ENCODE results near the gene CEP72.

Gene CEP72

DNA sequence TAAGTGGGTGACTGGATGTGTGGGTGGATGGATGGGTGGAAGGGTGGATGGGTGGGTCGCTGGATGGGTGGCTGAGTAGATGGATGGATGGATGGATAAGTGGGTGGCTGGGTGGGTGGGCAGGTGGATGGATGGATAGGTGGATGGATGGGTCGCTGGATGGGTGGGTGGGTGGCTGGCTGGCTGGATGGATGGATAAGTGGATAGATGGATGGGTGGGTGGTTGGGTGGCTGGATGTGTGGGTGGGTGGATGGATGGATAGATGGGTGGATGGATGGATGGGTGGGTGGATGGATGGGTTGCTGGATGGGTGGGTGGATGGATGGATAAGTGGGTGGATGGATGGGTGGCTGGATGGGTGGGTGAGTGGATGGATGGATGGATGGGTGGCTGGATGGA lies 27.3 kb upstream of the CEP72 start:
- no peak for FAIRE-seq
- TF ChIP-seq POLR2A (IDR thresholded peaks at IDR 0.05; ENCODE audit: low read depth, low read length) = no peak
- DNase-seq (ENCODE audit: insufficient read length, low spot score) = no peak

DNA sequence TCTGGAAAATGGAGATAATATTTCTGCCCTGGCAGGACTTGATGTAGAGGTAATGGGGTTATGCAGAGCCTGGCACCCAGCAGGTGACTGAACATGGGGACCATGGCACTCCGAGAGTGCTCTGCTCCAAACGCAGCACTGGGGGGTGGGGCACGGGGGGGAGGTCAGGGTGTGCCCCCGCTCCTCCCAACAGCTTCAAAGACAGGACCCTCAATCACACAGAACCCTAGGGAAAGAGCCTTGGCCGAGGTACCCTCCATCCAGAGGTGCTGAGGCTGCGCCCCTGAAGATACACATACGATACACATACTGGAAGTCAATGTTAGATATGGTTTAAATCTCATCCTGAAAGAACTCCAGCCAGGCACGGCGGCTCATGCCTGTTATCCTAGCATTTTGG lies 26.6 kb upstream of the CEP72 start:
- no peak for DNase-seq (ENCODE audit: insufficient read length, low spot score)
- no peak for TF ChIP-seq POLR2A (IDR thresholded peaks at IDR 0.05; ENCODE audit: low read depth, low read length)
- FAIRE-seq = no peak

DNA sequence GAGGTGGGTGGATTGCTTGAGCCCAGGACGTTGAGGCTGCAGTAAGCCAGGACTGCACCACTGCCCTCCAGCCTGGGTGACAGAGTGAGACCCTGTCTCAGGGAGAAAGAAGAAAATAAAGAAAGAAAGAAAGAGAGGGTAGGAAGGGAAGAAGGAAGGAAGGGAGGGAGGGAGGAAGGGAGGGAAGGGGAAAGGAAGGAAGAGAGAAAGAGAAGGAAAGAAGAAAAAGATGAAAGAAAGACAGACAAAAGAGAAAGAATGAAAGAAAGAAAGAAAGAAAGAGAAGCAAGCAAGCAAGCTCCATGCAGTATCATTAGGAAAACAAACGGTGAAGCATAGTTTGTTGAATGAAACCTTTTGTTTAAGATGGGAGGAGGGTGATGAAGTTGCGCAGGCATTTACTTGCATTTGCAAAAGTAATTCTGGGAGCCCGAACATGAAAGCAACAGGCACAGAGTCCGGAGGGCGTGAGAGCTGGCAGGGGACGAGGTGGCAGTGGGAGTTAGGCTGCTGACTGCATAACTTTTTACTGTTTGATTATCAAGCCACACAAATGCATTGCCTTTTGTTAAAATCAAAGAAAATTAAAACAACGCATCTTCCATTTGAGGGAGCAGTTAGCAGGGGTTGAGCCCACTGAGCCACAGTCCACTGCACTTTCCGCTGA lies 26.0 kb upstream of the CEP72 start:
- DNase-seq (ENCODE audit: insufficient read length, low spot score) (no peak), FAIRE-seq (no peak)
- TF ChIP-seq POLR2A (IDR thresholded peaks at IDR 0.05; ENCODE audit: low read depth, low read length) = no peak

DNA sequence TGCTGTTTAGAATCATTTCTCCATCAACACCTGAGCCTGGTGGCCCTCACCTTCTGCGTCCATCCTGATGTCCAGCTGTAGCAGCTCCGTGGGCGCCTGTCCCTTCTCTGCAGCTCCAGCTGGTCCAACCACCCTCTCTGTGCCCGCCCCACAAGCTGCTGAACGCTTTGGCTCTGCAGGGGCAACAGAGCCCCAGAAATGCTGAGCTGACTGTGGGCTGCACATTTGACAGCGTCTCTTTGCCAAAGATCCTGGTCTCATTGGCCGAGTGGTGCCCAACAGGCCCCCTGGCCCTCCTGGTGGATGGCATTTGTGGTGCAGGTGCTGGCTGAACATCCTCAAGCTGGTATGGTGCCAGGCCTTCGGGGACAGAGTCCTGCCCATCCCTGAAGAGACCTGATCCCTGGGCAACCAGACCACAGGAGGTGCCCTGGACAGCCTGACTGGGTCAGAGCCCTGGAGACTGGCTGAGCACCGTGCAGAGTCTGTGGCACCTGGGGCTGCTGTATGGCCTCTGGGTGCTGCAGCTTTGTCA lies 25.3 kb upstream of the CEP72 start:
- FAIRE-seq (no peak), DNase-seq (ENCODE audit: insufficient read length, low spot score) (no peak)
- no peak for TF ChIP-seq POLR2A (IDR thresholded peaks at IDR 0.05; ENCODE audit: low read depth, low read length)

DNA sequence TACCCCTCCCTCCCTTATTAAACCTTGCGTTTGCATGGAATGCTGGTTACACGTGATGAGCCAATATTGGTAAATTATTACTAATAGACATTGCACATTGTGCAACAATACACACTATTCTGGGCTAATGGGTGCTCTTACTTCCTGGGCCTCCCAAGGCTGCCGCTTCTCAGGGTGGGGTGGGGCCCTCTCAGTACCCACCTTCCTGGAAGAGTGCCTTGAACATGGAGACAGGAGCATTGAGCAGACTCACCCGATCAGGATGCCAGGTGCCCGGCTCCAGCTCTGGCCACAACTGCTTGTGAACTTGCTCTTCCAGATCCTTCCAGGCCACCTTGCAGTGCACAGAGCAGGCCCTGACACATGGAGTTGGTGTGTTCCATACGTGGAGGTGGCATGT lies 24.7 kb upstream of the CEP72 start:
- FAIRE-seq (no peak), DNase-seq (ENCODE audit: insufficient read length, low spot score) (no peak)
- TF ChIP-seq POLR2A (IDR thresholded peaks at IDR 0.05; ENCODE audit: low read depth, low read length) = no peak

DNA sequence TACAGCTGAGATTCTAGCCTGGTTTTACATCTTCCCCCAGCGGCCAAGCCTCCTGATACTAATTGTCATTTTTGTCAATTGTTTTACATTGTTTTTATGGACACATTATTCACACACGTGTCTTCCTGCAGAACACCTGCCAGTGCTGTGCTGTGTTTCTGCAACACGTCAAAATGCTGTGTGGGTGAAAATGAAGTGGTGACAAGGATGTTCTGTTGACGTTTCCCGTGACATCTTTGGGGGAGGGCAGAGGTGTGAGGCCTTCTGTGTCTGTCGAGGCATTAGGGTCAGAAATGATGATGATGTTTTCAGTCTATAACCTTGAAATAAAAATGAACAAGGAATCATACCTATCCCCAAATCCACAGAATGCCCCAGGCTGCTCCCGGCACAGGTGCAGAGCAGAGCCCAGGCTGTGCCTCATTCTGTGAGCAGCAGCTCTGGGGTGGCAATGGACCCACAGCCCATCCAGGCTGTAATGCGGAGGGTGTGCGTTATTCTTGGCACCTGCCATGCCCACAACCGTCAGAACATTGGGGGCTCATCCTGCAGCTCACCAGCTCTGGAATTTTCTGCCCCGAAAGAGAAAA lies 23.6 kb upstream of the CEP72 start:
- FAIRE-seq = no peak
- no peak for TF ChIP-seq POLR2A (IDR thresholded peaks at IDR 0.05; ENCODE audit: low read depth, low read length)
- DNase-seq (ENCODE audit: insufficient read length, low spot score) = no peak

DNA sequence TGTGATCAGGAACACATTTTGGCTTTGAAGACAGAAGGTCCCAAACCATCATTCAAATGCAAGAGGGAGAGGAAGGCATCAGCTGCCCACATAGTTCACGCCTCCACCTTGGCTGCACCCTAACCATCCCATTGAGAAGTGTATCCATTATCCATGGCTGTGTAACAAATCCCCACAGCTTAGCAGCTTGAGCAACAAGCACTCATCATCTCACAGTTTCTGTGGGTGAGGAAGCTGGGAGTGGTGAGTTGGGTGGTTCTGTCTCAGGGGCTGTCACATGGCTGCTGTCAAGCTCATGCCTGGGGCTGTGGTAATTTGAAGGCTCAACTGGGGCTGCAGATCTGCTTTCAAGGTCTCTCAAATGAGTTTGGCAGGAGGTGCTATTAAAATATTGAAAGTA lies 23.0 kb upstream of the CEP72 start:
- TF ChIP-seq POLR2A (IDR thresholded peaks at IDR 0.05; ENCODE audit: low read depth, low read length) = no peak
- FAIRE-seq (no peak), DNase-seq (ENCODE audit: insufficient read length, low spot score) (no peak)

DNA sequence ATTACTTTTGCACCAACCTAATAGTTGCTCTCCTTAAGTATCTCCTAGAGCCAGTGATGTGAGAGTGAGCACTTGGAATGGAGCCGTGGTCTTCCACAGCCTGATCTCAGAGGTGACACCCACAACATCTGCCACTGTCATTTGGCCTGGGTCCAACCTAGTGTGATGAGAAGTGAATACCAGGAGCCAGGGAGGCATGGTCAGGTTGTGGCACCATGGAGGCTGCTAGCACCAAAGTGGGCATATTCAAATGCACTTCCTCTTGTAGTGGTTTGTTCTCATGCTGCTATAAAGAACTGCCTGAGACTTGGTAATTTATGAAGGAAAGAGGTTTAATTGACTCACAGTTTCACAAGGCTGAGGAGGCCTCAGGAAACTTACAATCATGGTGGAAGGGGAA lies 22.6 kb upstream of the CEP72 start:
- no peak for TF ChIP-seq POLR2A (IDR thresholded peaks at IDR 0.05; ENCODE audit: low read depth, low read length)
- no peak for DNase-seq (ENCODE audit: insufficient read length, low spot score)
- FAIRE-seq = no peak

DNA sequence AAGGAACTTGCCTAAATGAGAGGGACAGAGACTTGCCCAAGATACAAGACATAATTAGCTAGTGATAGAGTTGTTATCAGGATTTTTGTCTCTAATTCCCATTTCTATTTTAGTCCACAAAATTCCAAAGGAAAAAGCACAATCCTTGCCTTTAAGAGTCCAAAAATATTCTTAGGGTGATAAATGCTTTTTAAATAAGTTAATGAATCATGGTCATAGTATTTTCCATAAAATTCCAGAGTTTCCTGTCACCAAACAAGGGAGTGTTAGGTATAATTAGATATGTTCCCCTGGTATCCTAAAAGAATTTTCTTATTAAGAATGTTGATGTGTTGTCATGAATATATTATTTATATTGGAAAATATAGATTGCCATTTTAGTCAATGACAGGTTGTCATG lies 21.8 kb upstream of the CEP72 start:
- TF ChIP-seq POLR2A (IDR thresholded peaks at IDR 0.05; ENCODE audit: low read depth, low read length) = no peak
- FAIRE-seq (no peak), DNase-seq (ENCODE audit: insufficient read length, low spot score) (no peak)

DNA sequence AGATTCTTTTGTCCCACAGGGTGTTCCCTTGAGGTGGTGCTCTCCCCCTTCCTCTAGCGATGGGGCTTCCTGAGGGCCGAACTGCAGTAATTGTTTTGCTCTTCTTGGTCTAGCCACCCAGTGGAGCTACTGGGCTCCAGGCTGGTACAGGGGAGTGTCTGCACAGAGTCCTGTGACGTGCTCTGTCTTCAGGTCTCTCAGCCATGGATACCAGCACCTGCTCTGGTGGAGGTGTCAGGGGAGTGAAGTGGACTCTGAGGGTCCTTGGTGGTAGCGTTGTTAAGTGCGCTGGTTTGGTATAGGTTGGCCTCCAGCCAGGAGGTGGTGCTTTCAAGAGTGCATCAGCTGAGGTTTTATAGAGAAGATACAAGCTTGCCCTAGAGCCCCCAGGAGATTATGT lies 20.4 kb upstream of the CEP72 start:
- no peak for DNase-seq (ENCODE audit: insufficient read length, low spot score)
- no peak for FAIRE-seq
- TF ChIP-seq POLR2A (IDR thresholded peaks at IDR 0.05; ENCODE audit: low read depth, low read length) = no peak

DNA sequence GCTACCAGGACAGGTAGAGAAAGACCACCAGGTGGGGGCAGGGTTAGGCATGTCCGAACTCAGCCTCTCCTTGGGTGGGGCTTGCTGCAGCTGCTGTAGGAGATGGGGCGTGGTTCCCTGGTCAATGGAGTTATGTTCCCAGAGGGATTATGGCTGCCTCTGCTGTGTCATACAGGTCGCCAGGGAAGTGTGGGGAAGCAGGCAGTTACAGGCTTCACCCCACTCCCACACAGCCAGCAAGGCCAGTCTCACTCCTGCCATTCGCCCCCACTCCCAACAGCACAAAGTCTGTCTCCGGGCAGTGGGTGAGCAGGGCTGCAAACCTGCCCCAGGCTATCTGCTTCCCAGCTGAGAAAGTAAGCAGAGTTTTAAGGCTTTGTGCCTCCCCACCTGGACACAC lies 20.0 kb upstream of the CEP72 start:
- no peak for TF ChIP-seq POLR2A (IDR thresholded peaks at IDR 0.05; ENCODE audit: low read depth, low read length)
- FAIRE-seq = no peak
- no peak for DNase-seq (ENCODE audit: insufficient read length, low spot score)

DNA sequence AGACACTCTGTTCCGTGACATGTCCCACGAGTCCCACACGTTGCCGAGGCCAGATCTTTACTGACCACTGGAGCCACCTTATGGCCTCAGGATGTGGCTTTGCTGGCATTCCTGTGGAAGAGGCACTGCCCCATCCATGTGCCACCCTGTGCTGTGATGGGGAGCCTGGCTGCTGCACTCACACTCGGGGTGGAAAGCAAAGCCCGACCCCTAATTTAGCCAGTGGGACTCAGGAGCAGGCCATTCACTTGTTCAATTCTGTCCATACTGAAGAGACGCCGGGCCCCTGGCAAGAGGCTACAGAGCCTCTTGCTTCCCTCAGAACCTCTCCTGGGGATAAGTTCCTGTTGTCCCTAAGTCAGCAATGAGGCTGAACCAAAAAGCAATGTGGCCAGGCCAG lies 18.6 kb upstream of the CEP72 start:
- no peak for FAIRE-seq
- DNase-seq (ENCODE audit: insufficient read length, low spot score) = no peak
- no peak for TF ChIP-seq POLR2A (IDR thresholded peaks at IDR 0.05; ENCODE audit: low read depth, low read length)

DNA sequence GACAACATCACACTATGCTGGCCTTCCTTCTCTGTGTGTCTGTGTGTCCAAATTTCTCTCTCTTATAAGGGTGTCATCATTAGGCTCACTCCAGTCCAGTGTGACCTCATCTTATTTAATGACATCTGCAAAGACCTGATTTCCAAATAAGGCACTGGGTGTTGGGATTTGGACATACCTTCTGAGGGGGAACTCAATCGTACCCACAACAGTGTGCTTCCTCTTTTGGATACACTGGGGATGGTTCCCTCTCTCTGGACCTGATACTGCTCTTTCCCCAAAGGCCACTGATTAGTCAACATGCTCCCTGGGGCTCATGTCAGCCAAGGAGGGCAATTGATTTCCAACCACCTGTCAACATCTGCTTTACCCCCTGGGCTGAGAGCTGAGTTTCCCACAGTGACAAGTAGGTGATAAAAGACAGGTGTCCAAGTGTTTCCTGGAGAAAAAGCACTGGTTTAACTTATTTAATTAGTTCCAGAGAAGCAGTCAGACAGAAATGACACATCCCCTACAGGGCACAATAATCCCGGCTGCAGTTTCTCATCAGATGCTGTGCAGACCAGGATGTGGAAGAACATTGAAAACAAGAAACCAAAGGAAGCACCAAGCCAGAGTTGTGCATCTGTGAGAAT lies 17.8 kb upstream of the CEP72 start:
- no peak for FAIRE-seq
- DNase-seq (ENCODE audit: insufficient read length, low spot score) = no peak
- TF ChIP-seq POLR2A (IDR thresholded peaks at IDR 0.05; ENCODE audit: low read depth, low read length) = no peak

DNA sequence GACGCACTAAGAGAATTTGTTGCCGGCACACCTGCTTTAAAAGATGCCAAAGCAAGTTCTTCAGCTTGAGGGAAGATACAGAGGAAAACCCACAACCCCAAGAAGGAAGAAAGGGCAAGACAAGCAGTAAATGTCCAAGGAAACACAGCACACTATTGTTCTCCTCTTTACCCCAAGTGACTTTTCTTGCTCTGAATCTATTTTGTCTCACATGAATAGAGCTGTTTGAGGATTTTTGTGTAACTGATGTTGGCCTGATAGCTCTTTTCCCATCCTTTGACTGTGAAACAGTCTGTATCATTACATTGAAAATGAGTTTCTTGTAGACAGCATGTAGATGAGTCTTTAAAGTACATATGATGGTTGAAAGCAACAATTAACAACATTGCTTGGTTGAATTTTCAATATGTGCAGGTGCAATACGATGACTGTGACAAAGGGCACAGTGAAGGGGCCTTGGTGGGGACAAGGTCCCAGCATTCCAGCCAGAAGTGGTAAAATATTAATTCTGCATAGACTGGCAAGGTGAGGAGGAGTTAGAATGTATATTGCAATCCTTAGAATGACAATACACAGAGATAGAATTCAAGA lies 16.8 kb upstream of the CEP72 start:
- no peak for FAIRE-seq
- no peak for DNase-seq (ENCODE audit: insufficient read length, low spot score)
- no peak for TF ChIP-seq POLR2A (IDR thresholded peaks at IDR 0.05; ENCODE audit: low read depth, low read length)
